ENCODE data around the gene TBC1D16.

DNA sequence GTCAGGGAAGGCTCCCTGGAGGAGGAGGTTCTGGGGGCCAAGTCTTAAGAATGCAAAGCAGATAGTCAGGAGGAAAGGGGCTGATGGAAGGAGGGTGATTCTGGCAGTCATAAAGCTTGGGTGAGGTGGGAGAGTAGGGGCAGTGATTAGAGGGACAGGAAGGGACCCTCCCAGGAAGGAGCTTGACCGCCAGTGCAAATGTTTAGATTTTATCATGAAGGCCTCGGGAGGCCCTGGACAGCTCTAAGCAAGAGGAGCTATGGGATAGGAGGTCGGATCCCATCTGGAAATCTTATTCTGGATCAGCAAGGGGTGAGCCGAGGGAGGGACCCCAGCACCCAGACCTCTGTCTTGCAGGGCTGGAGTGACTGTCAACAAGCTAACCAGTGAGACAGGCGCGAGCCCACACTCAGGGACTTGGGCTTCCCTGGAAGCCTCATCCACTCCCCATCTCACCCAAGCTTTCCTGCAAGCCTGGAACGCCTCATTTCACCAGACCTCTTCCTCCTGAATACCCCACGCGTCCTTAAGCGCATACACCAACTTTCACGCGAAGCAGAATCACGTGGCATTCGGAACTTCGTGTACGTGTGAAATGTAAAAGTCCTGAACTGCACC, 144.4 kb downstream of the TBC1D16 start:
- TF ChIP-seq, protein P1, sequence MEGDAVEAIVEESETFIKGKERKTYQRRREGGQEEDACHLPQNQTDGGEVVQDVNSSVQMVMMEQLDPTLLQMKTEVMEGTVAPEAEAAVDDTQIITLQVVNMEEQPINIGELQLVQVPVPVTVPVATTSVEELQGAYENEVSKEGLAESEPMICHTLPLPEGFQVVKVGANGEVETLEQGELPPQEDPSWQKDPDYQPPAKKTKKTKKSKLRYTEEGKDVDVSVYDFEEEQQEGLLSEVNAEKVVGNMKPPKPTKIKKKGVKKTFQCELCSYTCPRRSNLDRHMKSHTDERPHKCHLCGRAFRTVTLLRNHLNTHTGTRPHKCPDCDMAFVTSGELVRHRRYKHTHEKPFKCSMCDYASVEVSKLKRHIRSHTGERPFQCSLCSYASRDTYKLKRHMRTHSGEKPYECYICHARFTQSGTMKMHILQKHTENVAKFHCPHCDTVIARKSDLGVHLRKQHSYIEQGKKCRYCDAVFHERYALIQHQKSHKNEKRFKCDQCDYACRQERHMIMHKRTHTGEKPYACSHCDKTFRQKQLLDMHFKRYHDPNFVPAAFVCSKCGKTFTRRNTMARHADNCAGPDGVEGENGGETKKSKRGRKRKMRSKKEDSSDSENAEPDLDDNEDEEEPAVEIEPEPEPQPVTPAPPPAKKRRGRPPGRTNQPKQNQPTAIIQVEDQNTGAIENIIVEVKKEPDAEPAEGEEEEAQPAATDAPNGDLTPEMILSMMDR (conservative IDR thresholded peaks at IDR 0.05 in 1 of 2, IDR thresholded peaks at IDR 0.05 in 1 of 2; ENCODE audit: low read depth in 1 of 2, low read length in 2 of 2), result no peak
- TF ChIP-seq EZH2 (IDR thresholded peaks at IDR 0.05; ENCODE audit: low read length, missing control alignments), result no peak
